WERI-Rb-1 (cell line): ENCODE measurements around the gene SLC22A5.
A peak's percentile ranks its signal among the peaks of the same experiment; 100 is the strongest.

Experiments
- DNase-seq: peaks from one replicate; pipeline ENCODE4 v3.0.0-alpha.2; 2020
- H3K27ac ChIP-seq: fragments of 250-450 bp; sonication (Bioruptor Pico); 2 replicates; pipeline ENCODE4 v1.5.1; 2020; ENCODE audit warnings: mild to moderate bottlenecking, moderate library complexity
- H3K27me3 ChIP-seq: fragments of 250-450 bp; sonication (Bioruptor Pico); 2 replicates; pipeline ENCODE4 v1.5.1; 2021; ENCODE audit warnings: mild to moderate bottlenecking, low read depth, moderate library complexity; ENCODE audit not compliant: insufficient read depth, severe bottlenecking
- H3K36me3 ChIP-seq: fragments of 250-450 bp; sonication (Bioruptor Pico); 2 replicates; pipeline ENCODE4 v1.5.1; 2020; ENCODE audit warnings: mild to moderate bottlenecking, moderate library complexity
- H3K4me3 ChIP-seq: 2 replicates; pipeline ENCODE4 v1.5.1; 2011; ENCODE audit warnings: low read depth, mild to moderate bottlenecking, control low read depth, low read length
- H3K9me3 ChIP-seq: fragments of 250-450 bp; sonication (Bioruptor Pico); 2 replicates; pipeline ENCODE4 v1.5.1; 2021; ENCODE audit warnings: mild to moderate bottlenecking, moderate library complexity; ENCODE audit not compliant: severe bottlenecking
- CTCF ChIP-seq: IDR thresholded peaks from 2 replicates; pipeline ENCODE4 v1.5.1; 2011; ENCODE audit warnings: low read depth, mild to moderate bottlenecking, control low read depth, inconsistent platforms, low read length

SLC22A5 gene

GRCh38 chr5:132368186-132368585 lies 1.3 kb upstream of the SLC22A5 start:
- H3K27me3 ChIP-seq: no peaks in the 10 kb centered on the region
- no peaks in the 10 kb centered on the region for H3K9me3 ChIP-seq
- no peaks in the 10 kb centered on the region; the same call in 1 of the 2 replicates for H3K36me3 ChIP-seq
- no peak overlapping the region for H3K27ac ChIP-seq
- DNase-seq: no peak
- no peak overlapping the region for H3K4me3 ChIP-seq
- no peak for TF ChIP-seq CTCF

- H3K36me3 ChIP-seq: no peaks in the 10 kb centered on the region
- peak overlapping the region; percentile 80 for H3K4me3 ChIP-seq
- no peaks in the 10 kb centered on the region for H3K9me3 ChIP-seq
- TF ChIP-seq CTCF: no peak
- H3K27me3 ChIP-seq: no peaks in the 10 kb centered on the region
- H3K27ac ChIP-seq: peak overlapping the region; percentile 62
- DNase-seq: no peak
Observed at GRCh38 chr5:132369007-132369473, 470 bp upstream of the SLC22A5 start.

GRCh38 chr5:132370181-132370970 lies 866 bp downstream of the SLC22A5 start:
- TF ChIP-seq CTCF: no peak
- H3K36me3 ChIP-seq: no peaks in the 10 kb centered on the region
- H3K4me3 ChIP-seq: peak overlapping the region; percentile 80
- no peaks in the 10 kb centered on the region for H3K27me3 ChIP-seq
- H3K27ac ChIP-seq: peak overlapping the region; percentile 62
- H3K9me3 ChIP-seq: no peaks in the 10 kb centered on the region
- no peak for DNase-seq

GRCh38 chr5:132370971-132371602 lies 1.6 kb downstream of the SLC22A5 start:
- DNase-seq: no peak
- Histone ChIP-seq H3K4me3 (no peak overlapping the region), H3K27me3 (no peaks in the 10 kb centered on the region), H3K9me3 (no peaks in the 10 kb centered on the region), H3K36me3 (no peaks in the 10 kb centered on the region), H3K27ac (no peak overlapping the region)
- TF ChIP-seq CTCF: no peak

DNA sequence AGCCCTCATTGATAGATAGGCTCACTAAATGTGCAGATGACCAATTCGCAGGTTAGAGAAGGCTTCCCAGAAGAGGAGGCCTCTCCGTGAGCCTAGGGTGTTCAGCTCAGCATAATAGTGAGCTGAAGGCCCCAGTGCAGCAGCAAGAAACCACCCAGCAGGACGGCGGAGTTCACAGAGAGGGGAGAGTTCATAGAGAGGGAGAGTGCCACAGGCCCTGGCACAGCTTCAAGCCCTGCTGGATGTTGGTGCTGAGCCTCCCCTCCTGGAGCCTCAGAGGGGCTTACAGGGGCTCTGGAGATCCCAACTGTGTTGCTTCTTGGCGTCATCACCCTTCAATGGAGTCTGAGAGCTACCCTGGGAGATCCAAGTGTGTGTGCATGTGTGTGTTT lies 2.1 kb downstream of the SLC22A5 start:
- no peaks in the 10 kb centered on the region for H3K27me3 ChIP-seq
- no peak overlapping the region for H3K27ac ChIP-seq
- no peak overlapping the region for H3K4me3 ChIP-seq
- no peak for TF ChIP-seq CTCF
- H3K36me3 ChIP-seq: no peaks in the 10 kb centered on the region
- no peaks in the 10 kb centered on the region for H3K9me3 ChIP-seq
- no peak for DNase-seq
